SW480 (cell line): ENCODE measurements around the gene MACROD2.
"Not testable (repeated sequence)": the region's sequence is repeated elsewhere in the genome, so short reads cannot be mapped to it uniquely, and the experiment has no call there.

ENCODE experiments used
- DNase-seq: peaks from one replicate; pipeline ENCODE4 v3.0.0-alpha.2; 2016; ENCODE audit warnings: low spot score

The MACROD2 gene

GRCh38 chr20:14915356-14915755 is 920.0 kb downstream of the MACROD2 start:
- DNase-seq = no peak

- no peak for DNase-seq
Observed at GRCh38 chr20:14916360-14916920, 921.1 kb downstream of the MACROD2 start.

GRCh38 chr20:14918281-14918680 is 923.0 kb downstream of the MACROD2 start:
- no peak for DNase-seq

GRCh38 chr20:14918976-14919375 is 923.7 kb downstream of the MACROD2 start:
- DNase-seq = no peak

- DNase-seq = peak; percentile 18
Observed at GRCh38 chr20:14919501-14920081, 924.3 kb downstream of the MACROD2 start.

- DNase-seq = no peak
Observed at GRCh38 chr20:14921513-14921912, 926.2 kb downstream of the MACROD2 start.

- no peak for DNase-seq
Observed at GRCh38 chr20:14922503-14923267, 927.4 kb downstream of the MACROD2 start.

GRCh38 chr20:14924433-14924832 is 929.1 kb downstream of the MACROD2 start:
- no peak for DNase-seq

- no peak for DNase-seq
Observed at GRCh38 chr20:14925300-14925699, 930.0 kb downstream of the MACROD2 start.

- DNase-seq = not testable (repeated sequence)
Observed at GRCh38 chr20:14926436-14926835, 931.1 kb downstream of the MACROD2 start.

GRCh38 chr20:14928083-14928482 is 932.8 kb downstream of the MACROD2 start:
- DNase-seq = no peak

- no peak for DNase-seq
Observed at GRCh38 chr20:14929388-14929787, 934.1 kb downstream of the MACROD2 start.

- no peak for DNase-seq
Observed at GRCh38 chr20:14932040-14932439, 936.7 kb downstream of the MACROD2 start.

- no peak for DNase-seq
Observed at GRCh38 chr20:14935285-14935684, 940.0 kb downstream of the MACROD2 start.

GRCh38 chr20:14937021-14937420 is 941.7 kb downstream of the MACROD2 start:
- DNase-seq = no peak

- DNase-seq = no peak
Observed at GRCh38 chr20:14937846-14938245, 942.5 kb downstream of the MACROD2 start.

- DNase-seq = no peak
Observed at GRCh38 chr20:14947536-14947935, 952.2 kb downstream of the MACROD2 start.

GRCh38 chr20:14947946-14948345 is 952.6 kb downstream of the MACROD2 start:
- DNase-seq = no peak

- no peak for DNase-seq
Observed at GRCh38 chr20:14948416-14948815, 953.1 kb downstream of the MACROD2 start.

GRCh38 chr20:14950633-14951032 is 955.3 kb downstream of the MACROD2 start:
- no peak for DNase-seq

- DNase-seq = no peak
Observed at GRCh38 chr20:14951105-14951504, 955.8 kb downstream of the MACROD2 start.

GRCh38 chr20:14951707-14952418 is 956.5 kb downstream of the MACROD2 start:
- DNase-seq = no peak

- DNase-seq = no peak
Observed at GRCh38 chr20:14953736-14954135, 958.4 kb downstream of the MACROD2 start.
